CD4-positive, alpha-beta T cell (primary cell): ENCODE measurements around the gene ZNF687. TPM values are rescaled to one million over a fixed set of nuclear protein-coding genes. Genes with fewer than 3 reads are reported as not detected.

Experiments used
- ATAC-seq: fragments of 200-7000 bp; cut with Tn5 transposase; one replicate; pipeline ENCODE4 v1.10.0; 2022; ENCODE audit warnings: mild to moderate bottlenecking; ENCODE audit not compliant: poor library complexity
- CTCF ChIA-PET: fragments of 350-600 bp; sonication (Branson Sonifier 250); formaldehyde crosslinking; loops from one replicate; lab custom pipeline; 2021; ENCODE audit warnings: antibody characterized with exemption, inconsistent platforms; lab: Charles Lee
- POLR2A ChIA-PET: fragments of 350-600 bp; sonication (Branson Sonifier 250); formaldehyde crosslinking; loops from one replicate; lab custom pipeline; 2021; ENCODE audit warnings: antibody characterized with exemption, inconsistent platforms; lab: Charles Lee
- DNase-seq, 14 experiments: peaks; one replicate each; pipeline ENCODE4 v3.0.0-alpha.2; 2013 to 2020; ENCODE audit warnings: mixed read lengths in 2 of 14
- H3K27ac ChIP-seq, 2 donors: one replicate each; pipeline versions ENCODE4 v1.5.1 to v1.7.0; 2013; ENCODE audit warnings: low read length in 2 of 2, low read depth in 1 of 2, mild to moderate bottlenecking in 1 of 2
- H3K27me3 ChIP-seq, 2 experiments: 1 replicate in 1 of 2; 2 replicates in 1 of 2; pipeline versions ENCODE4 v1.6.1 to v1.7.0; 2013; ENCODE audit warnings: low read length in 2 of 2, control low read depth in 1 of 2, mild to moderate bottlenecking in 1 of 2, moderate library complexity in 1 of 2; ENCODE audit not compliant: insufficient read depth in 2 of 2, control insufficient read depth in 1 of 2
- H3K36me3 ChIP-seq: one replicate; pipeline ENCODE4 v1.6.1; 2013; ENCODE audit warnings: low read length, control low read depth; ENCODE audit not compliant: insufficient read depth
- H3K4me1 ChIP-seq: one replicate; pipeline ENCODE4 v1.6.1; 2013; ENCODE audit warnings: low read length, control low read depth; ENCODE audit not compliant: insufficient read depth
- H3K4me3 ChIP-seq: one replicate; pipeline ENCODE4 v1.5.1; 2013; ENCODE audit warnings: mild to moderate bottlenecking, low read length, moderate library complexity
- H3K9me3 ChIP-seq, 2 experiments: 1 replicate in 1 of 2; 2 replicates in 1 of 2; pipeline versions ENCODE4 v1.6.1 to v1.7.0; 2013; ENCODE audit warnings: low read length in 2 of 2, mild to moderate bottlenecking in 2 of 2, control low read depth in 1 of 2, moderate library complexity in 1 of 2; ENCODE audit not compliant: control insufficient read depth in 1 of 2, insufficient read depth in 1 of 2
- H3K27ac Mint-ChIP-seq: one replicate; pipeline ENCODE4 v1.8.0; 2020; ENCODE audit warnings: mixed read lengths
- H3K27me3 Mint-ChIP-seq: one replicate; pipeline ENCODE4 v1.8.0; 2021; ENCODE audit warnings: mixed read lengths
- H3K36me3 Mint-ChIP-seq: one replicate; pipeline ENCODE4 v1.8.0; 2021; ENCODE audit warnings: low read depth, mixed read lengths
- H3K4me1 Mint-ChIP-seq: one replicate; pipeline ENCODE4 v1.8.0; 2021; ENCODE audit warnings: low read depth, mixed read lengths
- H3K4me3 Mint-ChIP-seq: one replicate; pipeline ENCODE4 v1.8.0; 2020; ENCODE audit warnings: mild to moderate bottlenecking, mixed read lengths
- H3K9me3 Mint-ChIP-seq: one replicate; pipeline ENCODE4 v1.8.0; 2020; ENCODE audit warnings: mixed read lengths
- CTCF ChIP-seq: fragments of 200-600 bp; IDR thresholded peaks from one replicate; pipeline ENCODE4 v1.8.0; 2022; ENCODE audit warnings: antibody characterized with exemption, mild to moderate bottlenecking
- intact Hi-C, 2 experiments: fragments of 100-400 bp; cut with DNase I in 1 of 2; cut with micrococcal nuclease in 1 of 2; formaldehyde crosslinking; loops; one replicate each; pipeline versions ENCODE4 v1.15.1 to v1.9.0; 2023 to 2025; cut with DNase I, micrococcal nuclease
- total RNA-seq, 174 experiments: library from RNA in 2 of 174; stranded (reverse) in 2 of 174; gene quantifications; one replicate each; pipeline ENCODE4 v1.2.3 and lab custom pipeline; 2021 to 2026

ZNF687 gene
- total RNA-seq, 2 experiments from 2014 or later = 38.9 to 40.0 TPM

DNA sequence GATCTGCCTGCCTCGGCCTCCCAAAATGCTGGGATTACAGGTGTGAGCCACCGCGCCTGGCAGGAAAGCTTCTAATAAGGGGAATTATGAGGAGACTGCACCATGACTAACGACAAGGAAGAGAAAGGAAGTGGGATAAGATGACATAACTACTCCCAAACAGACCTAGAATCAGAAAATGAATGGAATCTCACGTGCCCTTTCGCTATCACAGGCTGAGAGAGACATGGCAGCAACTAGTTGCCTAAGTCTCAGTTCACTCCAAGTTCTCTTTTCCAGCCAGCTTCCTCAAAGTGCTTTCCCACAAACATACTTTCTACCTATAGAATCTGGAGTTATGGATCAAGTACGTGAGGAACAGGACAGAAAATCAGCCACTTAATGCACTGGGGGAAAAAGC, 43.1 kb downstream of the ZNF687 start:
- H3K4me3 Mint-ChIP-seq = peak overlapping the region; percentile 95
- ChIA-PET CTCF (interaction anchor here (1.1 to 4.5 kb wide), 3 partner anchors 14 to 24 kb away, joined by 3 to 41 read pairs (median 3); no protein-coding TSS in a partner anchor), POLR2A (interaction anchor here (3.2 kb wide), 1 partner anchor 74 kb away, joined by 25 read pairs; the partner anchor contains the start of gene PSMB4)
- no peaks in the 10 kb centered on the region for H3K9me3 ChIP-seq
- ATAC-seq (no peak), DNase-seq (no peak)
- TF ChIP-seq CTCF = no peak
- H3K27me3 ChIP-seq = no peaks in the 10 kb centered on the region
- H3K36me3 ChIP-seq = peaks cover 46% of the 10 kb centered on the region
- H3K27ac ChIP-seq = no peak overlapping the region
- H3K4me3 ChIP-seq = no peak overlapping the region
- H3K27ac Mint-ChIP-seq = peak overlapping the region; percentile 93
- intact Hi-C loops = loop anchor here (5.0 to 10.0 kb wide), 3 partner anchors 43 to 630 kb away; partner anchors contain the start of genes GOLPH3L (in 1 of the 2), PSMB4 (in 1 of the 2) and ZNF687 (in 1 of the 2)
- H3K4me1 ChIP-seq = peaks cover 38% of the 10 kb centered on the region
- H3K36me3 Mint-ChIP-seq = peaks cover 62% of the 10 kb centered on the region
- no peaks in the 10 kb centered on the region for H3K9me3 Mint-ChIP-seq
- no peaks in the 10 kb centered on the region for H3K27me3 Mint-ChIP-seq
- H3K4me1 Mint-ChIP-seq = peaks cover 48% of the 10 kb centered on the region

DNA sequence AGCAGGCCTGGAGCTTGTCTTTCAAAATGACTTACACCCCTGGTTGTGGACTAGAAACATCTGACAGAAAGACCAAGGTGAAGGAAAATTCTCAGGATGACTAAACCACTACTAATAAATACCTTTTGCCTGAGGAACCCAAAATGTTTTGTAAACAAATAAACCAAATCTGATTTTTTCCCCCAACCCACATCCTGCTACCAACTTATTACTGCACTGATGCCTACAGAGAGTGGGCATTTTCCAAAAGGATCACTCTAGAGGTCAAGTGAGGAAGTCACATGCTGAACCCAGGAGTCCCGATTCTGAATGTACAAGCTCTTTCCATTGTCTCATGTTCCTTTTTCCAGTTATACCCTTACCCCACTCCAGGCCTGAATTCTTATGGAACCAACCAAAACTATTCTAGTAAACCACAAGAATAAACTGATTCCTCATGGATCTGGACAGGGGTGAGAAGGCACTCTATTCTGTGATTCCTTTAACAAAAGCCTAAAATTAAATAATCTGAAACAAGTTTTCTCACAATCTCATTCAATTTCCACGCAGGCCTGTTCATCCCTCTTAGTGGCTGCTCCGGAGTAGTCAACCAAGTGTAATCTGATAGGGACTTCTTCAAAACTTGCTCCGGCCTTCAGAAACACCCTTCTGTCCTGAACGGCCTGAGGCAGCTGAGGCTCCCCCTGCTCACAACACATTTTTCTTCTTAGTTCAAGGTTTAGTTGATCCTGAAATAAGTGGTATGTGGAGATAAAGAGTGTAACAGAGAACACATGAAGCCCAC, 43.7 kb downstream of the ZNF687 start:
- Mint-ChIP-seq H3K36me3 (peaks cover 56% of the 10 kb centered on the region), H3K4me1 (peaks cover 42% of the 10 kb centered on the region), H3K27ac (peak overlapping the region; percentile 93), H3K27me3 (no peaks in the 10 kb centered on the region), H3K9me3 (no peaks in the 10 kb centered on the region), H3K4me3 (peak overlapping the region; percentile 95)
- Histone ChIP-seq H3K9me3 (no peaks in the 10 kb centered on the region), H3K27me3 (no peaks in the 10 kb centered on the region), H3K4me3 (peak overlapping the region; percentile 75), H3K36me3 (peaks cover 40% of the 10 kb centered on the region), H3K27ac (peak overlapping the region in 1 of 2 donors; percentile 96), H3K4me1 (peaks cover 38% of the 10 kb centered on the region)
- ChIA-PET CTCF (interaction anchor here (0.9 to 4.5 kb wide), 4 partner anchors 14 to 74 kb away, joined by 3 to 41 read pairs (median 3); partner anchors contain the start of gene PSMB4), POLR2A (interaction anchor here (1.6 to 3.4 kb wide), 6 partner anchors 12 to 73 kb away, joined by 5 to 29 read pairs (median 14); partner anchors contain the start of genes PSMB4 and RFX5)
- ATAC-seq (no peak), DNase-seq (no peak)
- no peak for TF ChIP-seq CTCF
- intact Hi-C loops = loop anchor here (5.0 to 10.0 kb wide), 3 partner anchors 44 to 631 kb away; partner anchors contain the start of genes GOLPH3L (in 1 of the 2), PSMB4 (in 1 of the 2) and ZNF687 (in 1 of the 2)

DNA sequence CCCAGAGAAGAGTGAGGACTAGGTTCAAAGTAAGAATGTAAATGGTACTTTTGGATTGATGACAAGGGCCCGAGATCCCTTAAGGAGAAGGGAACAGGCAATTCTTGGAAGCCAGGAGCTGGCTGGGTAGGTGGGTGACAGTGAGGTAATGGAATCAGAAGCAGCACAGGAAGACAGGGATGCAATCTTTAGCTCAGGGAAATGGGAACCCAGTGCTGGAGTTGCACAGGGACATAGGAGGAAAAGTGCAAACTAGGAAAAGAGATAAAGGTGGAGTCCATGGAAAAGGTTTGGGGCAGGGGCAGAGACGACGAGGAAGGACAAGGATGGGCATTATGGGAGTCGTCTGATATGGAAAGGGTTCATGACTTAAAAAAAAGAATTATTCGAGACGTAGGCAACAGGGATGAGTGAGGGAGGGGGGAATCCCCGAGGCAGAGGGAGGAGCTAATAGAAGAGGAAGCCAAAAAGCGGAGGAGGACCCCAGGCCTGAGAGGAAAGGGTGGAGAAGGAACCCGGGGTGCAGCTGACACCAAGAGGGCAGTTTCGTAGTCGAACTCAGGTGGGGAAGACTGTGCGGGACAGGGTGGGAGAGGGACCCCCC, 44.6 kb downstream of the ZNF687 start:
- peak overlapping the region; percentile 95 for H3K4me3 Mint-ChIP-seq
- Histone ChIP-seq H3K27ac (peak overlapping the region; percentile 84 to 96), H3K36me3 (peaks cover 34% of the 10 kb centered on the region), H3K9me3 (no peaks in the 10 kb centered on the region), H3K4me1 (peaks cover 38% of the 10 kb centered on the region), H3K27me3 (no peaks in the 10 kb centered on the region), H3K4me3 (peak overlapping the region; percentile 75)
- intact Hi-C loops = loop anchor here (1.0 to 10.0 kb wide), 6 partner anchors 21 to 632 kb away; partner anchors contain the start of genes RFX5 (in 2 of the 2), GOLPH3L (in 1 of the 2), PSMB4 (in 1 of the 2) and PSMD4 (in 1 of the 2)
- peak overlapping the region; percentile 93 for H3K27ac Mint-ChIP-seq
- DNase-seq (peak in 10 of 14 experiments; percentile 23 to 85 (median 46)), ATAC-seq (peak; percentile 30)
- ChIA-PET CTCF (interaction anchor here (0.9 to 4.5 kb wide), 4 partner anchors 14 to 73 kb away, joined by 3 to 41 read pairs (median 6); partner anchors contain the start of gene PSMB4), POLR2A (interaction anchor here (0.7 to 3.4 kb wide), 16 partner anchors 9 to 963 kb away, joined by 3 to 54 read pairs (median 6); partner anchors contain the start of genes MRPL9, PSMB4, PSMD4 and RFX5)
- no peaks in the 10 kb centered on the region for H3K27me3 Mint-ChIP-seq
- TF ChIP-seq CTCF = no peak
- H3K9me3 Mint-ChIP-seq = no peaks in the 10 kb centered on the region
- H3K36me3 Mint-ChIP-seq = peaks cover 53% of the 10 kb centered on the region
- H3K4me1 Mint-ChIP-seq = peaks cover 39% of the 10 kb centered on the region
